Airway epithelial cell (primary cell): Measurements from ENCODE around the gene BEND2. TPM values are rescaled to one million over a fixed set of nuclear protein-coding genes. Genes with fewer than 3 reads are reported as not detected.

ENCODE experiments used
- total RNA-seq: library from RNA; depleted of rRNA; stranded (reverse); fragments of >200 nt; gene quantifications from 2 replicates; pipeline ENCODE4 v1.2.3, GENCODE V29; 2015

Gene BEND2
- not detected in 2 replicates for total RNA-seq

GRCh38 chrX:18220786-18221185 is at the start of gene BEND2:
Gene BEND2, minus strand, starts transcription at chrX:18220886. Its CDS starts 136 bp downstream, at chrX:18220750.

Other genes starting within 250 kb of the BEND2 start
- 0.21 and 0.42 TPM in 2 replicates for gene SCML2, start 133.8 kb upstream of the BEND2 start, total RNA-seq
- 1.3 and 3.1 TPM in 2 replicates for gene CDKL5, start 204.7 kb upstream of the BEND2 start, total RNA-seq